GM19463 (cell line): ENCODE data around the gene THPO.

Source experiments
- ATAC-seq: cut with Tn5 transposase; IDR thresholded peaks from one replicate; pipeline ENCODE4 v1.9.1; 2021; ENCODE audit warnings: mild to moderate bottlenecking, moderate library complexity; ENCODE audit not compliant: unreplicated experiment

Gene THPO

GRCh38 chr3:184386047-184386806, 8.2 kb upstream of the THPO start:
- no peak for ATAC-seq

- ATAC-seq: no peak
Observed at GRCh38 chr3:184384856-184385422, 6.9 kb upstream of the THPO start.

- no peak for ATAC-seq
Observed at GRCh38 chr3:184384342-184384741, 6.3 kb upstream of the THPO start.

- ATAC-seq: no peak
Observed at GRCh38 chr3:184383033-184383740, 5.2 kb upstream of the THPO start.

- no peak for ATAC-seq
Observed at GRCh38 chr3:184382326-184383032, 4.5 kb upstream of the THPO start.

- ATAC-seq: no peak
Observed at GRCh38 chr3:184381261-184382224, 3.5 kb upstream of the THPO start.

GRCh38 chr3:184380627-184381260, 2.7 kb upstream of the THPO start:
- ATAC-seq: no peak

- no peak for ATAC-seq
Observed at GRCh38 chr3:184380185-184380626, 2.2 kb upstream of the THPO start.

GRCh38 chr3:184379358-184380184, 1.6 kb upstream of the THPO start, which contains the start of gene CHRD:
Gene CHRD, plus strand, starts transcription at chr3:184380054. Its CDS starts 265 bp downstream, at chr3:184380319.
- ATAC-seq: no peak

- ATAC-seq: no peak
Observed at GRCh38 chr3:184378651-184379357, 797 bp upstream of the THPO start.

- ATAC-seq: no peak
Observed at GRCh38 chr3:184377374-184377773, 633 bp downstream of the THPO start.

- ATAC-seq: no peak
Observed at GRCh38 chr3:184375747-184376461, 2.1 kb downstream of the THPO start.

- ATAC-seq: no peak
Observed at GRCh38 chr3:184373422-184373821, 4.6 kb downstream of the THPO start.

GRCh38 chr3:184372911-184373310, 5.1 kb downstream of the THPO start:
- no peak for ATAC-seq

GRCh38 chr3:184372296-184372821, 5.6 kb downstream of the THPO start:
- no peak for ATAC-seq

GRCh38 chr3:184371570-184372018, 6.4 kb downstream of the THPO start:
- peak; percentile 86 for ATAC-seq

GRCh38 chr3:184368586-184369183, 9.3 kb downstream of the THPO start:
- ATAC-seq: no peak
